SU-DHL-6 (cell line): ENCODE results near the gene ZXDC.

ENCODE experiments used
- H2AFZ ChIP-seq: fragments of 200-600 bp; sonication (generic); 2 replicates; pipeline ENCODE4 v1.6.1; 2014; ENCODE audit warnings: low read depth, mild to moderate bottlenecking, moderate library complexity, mixed read lengths, antibody characterized with exemption, low read length; ENCODE audit not compliant: severe bottlenecking
- H3F3A ChIP-seq: fragments of 200-600 bp; shearing (Covaris generic); 2 replicates; pipeline ENCODE4 v1.6.0; 2016; ENCODE audit warnings: antibody characterized with exemption, mild to moderate bottlenecking; ENCODE audit not compliant: insufficient read depth
- H3K27ac ChIP-seq: fragments of 200-600 bp; sonication (generic); 2 replicates; pipeline ENCODE4 v1.5.1; 2016; ENCODE audit warnings: low read depth, mild to moderate bottlenecking, low read length, moderate library complexity, mixed read lengths
- H3K27me3 ChIP-seq: fragments of 200-600 bp; sonication (generic), shearing (Covaris generic); 2 replicates; pipeline ENCODE4 v1.6.0; 2014; ENCODE audit warnings: mild to moderate bottlenecking, low read length
- H3K36me3 ChIP-seq: fragments of 200-600 bp; sonication (generic); 2 replicates; pipeline ENCODE4 v1.6.1; 2014; ENCODE audit warnings: mild to moderate bottlenecking, low read length, mixed read lengths
- H3K4me2 ChIP-seq: fragments of 300-600, 200-600 bp; shearing (Covaris generic), sonication (generic); 2 replicates; pipeline ENCODE4 v1.6.0; 2014; ENCODE audit warnings: low read length, low read depth, mild to moderate bottlenecking; ENCODE audit not compliant: poor library complexity, severe bottlenecking
- H3K4me3 ChIP-seq: fragments of 200-600 bp; sonication (generic); 2 replicates; pipeline ENCODE4 v1.5.1; 2014; ENCODE audit warnings: antibody characterized with exemption, low read length, mild to moderate bottlenecking, mixed read lengths; ENCODE audit not compliant: insufficient read depth, poor library complexity, severe bottlenecking
- H3K79me2 ChIP-seq: fragments of 200-600 bp; sonication (generic); 2 replicates; pipeline ENCODE4 v1.6.1; 2014; ENCODE audit warnings: mild to moderate bottlenecking, low read length, moderate library complexity; ENCODE audit not compliant: insufficient read depth
- H3K9ac ChIP-seq: fragments of 200-600 bp; sonication (generic); 2 replicates; pipeline ENCODE4 v1.7.0; 2014; ENCODE audit warnings: mild to moderate bottlenecking, low read length
- H3K9me2 ChIP-seq: fragments of 200-600 bp; sonication (generic); replicated peaks from 2 replicates; pipeline ENCODE4 v1.6.1; 2014; ENCODE audit warnings: low read length; ENCODE audit not compliant: insufficient read depth
- H3K9me3 ChIP-seq: fragments of 200-600 bp; sonication (generic); 2 replicates; pipeline ENCODE4 v1.6.1; 2014; ENCODE audit warnings: low read length, mixed read lengths; ENCODE audit not compliant: insufficient read depth
- H4K20me1 ChIP-seq: fragments of 200-600 bp; sonication (generic); 2 replicates; pipeline ENCODE4 v1.6.1; 2014; ENCODE audit warnings: low read depth, mild to moderate bottlenecking, antibody characterized with exemption, low read length, moderate library complexity, mixed read lengths
- CTCF ChIP-seq: fragments of 200-600 bp; sonication (generic); IDR thresholded peaks from one replicate; pipeline ENCODE4 v1.5.1; 2017; ENCODE audit warnings: antibody characterized with exemption, mild to moderate bottlenecking, low read length, moderate library complexity; ENCODE audit not compliant: insufficient read depth, poor library complexity, severe bottlenecking
- EZH2phosphoT487 ChIP-seq: fragments of 200-600 bp; sonication (generic), shearing (Covaris generic); conservative IDR thresholded peaks from 2 replicates; pipeline ENCODE4 v1.6.1; 2018; ENCODE audit warnings: mild to moderate bottlenecking, antibody characterized with exemption, low read length, moderate library complexity, mixed read lengths

Gene ZXDC

GRCh38 chr3:126439968-126440708, 35.6 kb downstream of the ZXDC start:
- Histone ChIP-seq H3F3A (no peaks in the 10 kb centered on the region), H3K9me2 (no peaks in the 10 kb centered on the region), H3K4me2 (no peak overlapping the region), H3K36me3 (no peaks in the 10 kb centered on the region), H2AFZ (no peak overlapping the region), H3K9ac (no peak overlapping the region), H3K27ac (no peak overlapping the region), H4K20me1 (no peaks in the 10 kb centered on the region), H3K79me2 (no peaks in the 10 kb centered on the region), H3K9me3 (no peaks in the 10 kb centered on the region), H3K4me3 (no peak overlapping the region), H3K27me3 (no peaks in the 10 kb centered on the region)
- no peak for TF ChIP-seq EZH2phosphoT487
- no peak for TF ChIP-seq CTCF

GRCh38 chr3:126439346-126439967, 36.2 kb downstream of the ZXDC start:
- Histone ChIP-seq H3K36me3 (no peaks in the 10 kb centered on the region), H3K79me2 (no peaks in the 10 kb centered on the region), H3K9me2 (no peaks in the 10 kb centered on the region), H3K4me3 (no peak overlapping the region), H3K27ac (no peak overlapping the region), H3K4me2 (no peak overlapping the region), H3K9me3 (no peaks in the 10 kb centered on the region), H3K27me3 (no peaks in the 10 kb centered on the region), H2AFZ (no peak overlapping the region), H3F3A (no peaks in the 10 kb centered on the region), H4K20me1 (no peaks in the 10 kb centered on the region), H3K9ac (no peak overlapping the region)
- TF ChIP-seq CTCF (no peak), EZH2phosphoT487 (no peak)

GRCh38 chr3:126438746-126439145, 36.9 kb downstream of the ZXDC start:
- no peaks in the 10 kb centered on the region for H3F3A ChIP-seq
- H3K36me3 ChIP-seq, result no peaks in the 10 kb centered on the region
- H2AFZ ChIP-seq, result no peak overlapping the region

More at GRCh38 chr3:126438746-126439145, 36.9 kb downstream of the ZXDC start:
- TF ChIP-seq EZH2phosphoT487 (no peak), CTCF (no peak)
- Histone ChIP-seq H3K4me2 (no peak overlapping the region), H3K27me3 (no peaks in the 10 kb centered on the region), H3K9ac (no peak overlapping the region), H3K9me2 (no peaks in the 10 kb centered on the region), H3K9me3 (no peaks in the 10 kb centered on the region), H3K27ac (no peak overlapping the region), H4K20me1 (no peaks in the 10 kb centered on the region), H3K79me2 (no peaks in the 10 kb centered on the region), H3K4me3 (no peak overlapping the region)
